Heart left ventricle (tissue), 13 donors: ENCODE results near the gene TPRX1.

Source experiments
- CTCF ChIP-seq, 12 donors: fragments of 200-600 bp; sonication (generic) in 4 of 12; IDR thresholded peaks; one replicate each; pipeline versions ENCODE4 v1.5.0 to v1.8.0; 2018 to 2022; ENCODE audit warnings: antibody characterized with exemption in 12 of 12, mild to moderate bottlenecking in 5 of 12
- POLR2A ChIP-seq, 2 donors: fragments of 450-650 bp; IDR thresholded peaks; one replicate each; pipeline ENCODE4 v1.6.1; 2017; ENCODE audit warnings: antibody characterized with exemption in 2 of 2, mild to moderate bottlenecking in 2 of 2, moderate library complexity in 2 of 2
- donor health status: ischemic (EF 13 %, LVEDD 7.1; RV severe dilation, severe dysfunction).
- donor health status: DM: no; HTN: yes; CAD: no.
- donor health status: DM: no; HTN: no; CAD: no.
- donor health status: ischemic (EF 25% LVEDD 6.9; RV normal size, moderate dysfunction).
- donor health status: ischemic (EF 25% LVEDD 5.7; RV mildly dilated, moderate dysfunction).
- donor health status: ischemic (EF 35%, LVEDD 5.7; RV mildly dilated, moderate dysfunction).
- donor health status: nonischemic (EF 11% LVEDD 7.7; RV severe dilation, severe dysfunction).
- donor health status: DM: yes; HTN: yes; CAD: no.
- donor health status: PGD.
- donor health status: ischemic (EF 29% LVEDD 5.4; RV normal size, mild dysfunction).
- donor health status: nonischemic (EF 23%, LVEDD 6.1; RV moderate dilation, normal function).

- TF ChIP-seq POLR2A (IDR thresholded peaks at IDR 0.05) (no peak), CTCF (IDR thresholded peaks at IDR 0.05) (no peak)
Observed at GRCh38 chr19:47839913-47840312, 35.6 kb upstream of the TPRX1 start.
